ENCODE data around the gene CLDN15. TPM values are rescaled to one million over a fixed set of nuclear protein-coding genes. Genes with fewer than 3 reads are reported as not detected.

Gene CLDN15
- total RNA-seq, 2 experiments from 2014 or later: 12.6 to 15.2 TPM

- TF ChIP-seq CTCF (IDR thresholded peaks at IDR 0.05): no peak
- DNase-seq: peak; percentile 96 to 100 (median 98)
- H3K9me3 Mint-ChIP-seq: no peaks in the 10 kb centered on the region
- peaks cover 38% of the 10 kb centered on the region for H3K4me1 Mint-ChIP-seq (ENCODE audit: low read depth)
- Histone ChIP-seq H3K4me1 (ENCODE audit: insufficient read depth, low read length) (peaks cover 23% of the 10 kb centered on the region), H3K4me3 (ENCODE audit: low read length) (peak overlapping the region; percentile 95), H3K27ac (ENCODE audit: low read depth in 1 of 2, low read length in 2 of 2) (peak overlapping the region; percentile 75 to 76), H3K27me3 (ENCODE audit: control insufficient read depth in 1 of 2, insufficient read depth in 2 of 2, low read length in 2 of 2) (no peaks in the 10 kb centered on the region), H3K9me3 (ENCODE audit: control insufficient read depth in 1 of 2, insufficient read depth in 1 of 2, low read length in 2 of 2) (no peaks in the 10 kb centered on the region), H3K36me3 (ENCODE audit: insufficient read depth, low read length) (peaks cover 10% of the 10 kb centered on the region)
- ChIA-PET CTCF (interaction anchor here (1.2 to 4.1 kb wide), 3 partner anchors 8 to 108 kb away, joined by 5 to 16 read pairs (median 5); no protein-coding TSS in a partner anchor), POLR2A (interaction anchor here (0.6 to 5.9 kb wide), 10 partner anchors 8 to 1111 kb away, joined by 3 to 30 read pairs (median 4); partner anchors contain the start of genes PLOD3, SRRT, TRIM56 and UFSP1)
- H3K27me3 Mint-ChIP-seq: peaks cover 5% of the 10 kb centered on the region
- H3K27ac Mint-ChIP-seq: peak overlapping the region; percentile 88
- ATAC-seq (ENCODE audit: poor library complexity): peak; percentile 97
- intact Hi-C loops (cut with DNase I, micrococcal nuclease): loop anchor here (1.0 to 10.0 kb wide), 5 partner anchors 8 to 817 kb away; partner anchors contain the start of genes IFT22 (in 1 of the 2), PPP1R35 (in 1 of the 2), VGF (in 1 of the 2) and ZNHIT1 (in 1 of the 2)
- peaks cover 22% of the 10 kb centered on the region for H3K36me3 Mint-ChIP-seq (ENCODE audit: low read depth)
- H3K4me3 Mint-ChIP-seq: peak overlapping the region; percentile 98
These were observed 14.5 kb upstream of the CLDN15 start for GRCh38 chr7:101251871-101252659.

GRCh38 chr7:101250324-101250723, 12.7 kb upstream of the CLDN15 start:
- ChIA-PET CTCF (no interaction called here), POLR2A (interaction anchor here (5.9 kb wide), 1 partner anchor 33 kb away, joined by 30 read pairs; the partner anchor contains the start of genes PLOD3 and ZNHIT1)
- intact Hi-C loops (cut with DNase I, micrococcal nuclease): loop anchor here in 1 of 2 experiments (5.0 to 10.0 kb wide), 2 partner anchors 83 to 816 kb away; partner anchors contain the start of genes PPP1R35 and VGF

GRCh38 chr7:101248276-101248675, 10.7 kb upstream of the CLDN15 start:
- Histone ChIP-seq H3K4me3 (ENCODE audit: low read length) (no peak overlapping the region), H3K27me3 (ENCODE audit: control insufficient read depth in 1 of 2, insufficient read depth in 2 of 2, low read length in 2 of 2) (no peaks in the 10 kb centered on the region), H3K27ac (ENCODE audit: low read depth in 1 of 2, low read length in 2 of 2) (no peak overlapping the region), H3K36me3 (ENCODE audit: insufficient read depth, low read length) (peaks cover 16% of the 10 kb centered on the region), H3K4me1 (ENCODE audit: insufficient read depth, low read length) (peaks cover 45% of the 10 kb centered on the region), H3K9me3 (ENCODE audit: control insufficient read depth in 1 of 2, insufficient read depth in 1 of 2, low read length in 2 of 2) (no peaks in the 10 kb centered on the region)
- intact Hi-C loops (cut with DNase I, micrococcal nuclease): loop anchor here in 1 of 2 experiments (5.0 kb wide), 2 partner anchors 411 to 1219 kb away; no protein-coding TSS in a partner anchor
- H3K36me3 Mint-ChIP-seq (ENCODE audit: low read depth): peaks cover 44% of the 10 kb centered on the region
- ChIA-PET CTCF (interaction anchor here (0.5 to 1.2 kb wide), 2 partner anchors 104 to 600 kb away, joined by 3 to 5 read pairs; no protein-coding TSS in a partner anchor), POLR2A (no interaction called here)
- peak overlapping the region; percentile 63 for H3K4me3 Mint-ChIP-seq
- ATAC-seq (ENCODE audit: poor library complexity) (no peak), DNase-seq (no peak)
- peaks cover 63% of the 10 kb centered on the region for H3K4me1 Mint-ChIP-seq (ENCODE audit: low read depth)
- H3K27me3 Mint-ChIP-seq: no peaks in the 10 kb centered on the region
- no peaks in the 10 kb centered on the region for H3K9me3 Mint-ChIP-seq
- no peak overlapping the region for H3K27ac Mint-ChIP-seq
- TF ChIP-seq CTCF (IDR thresholded peaks at IDR 0.05): no peak

More at GRCh38 chr7:101250324-101250723, 12.7 kb upstream of the CLDN15 start:
- Histone ChIP-seq H3K9me3 (ENCODE audit: control insufficient read depth in 1 of 2, insufficient read depth in 1 of 2, low read length in 2 of 2) (no peaks in the 10 kb centered on the region), H3K36me3 (ENCODE audit: insufficient read depth, low read length) (peaks cover 16% of the 10 kb centered on the region), H3K27me3 (ENCODE audit: control insufficient read depth in 1 of 2, insufficient read depth in 2 of 2, low read length in 2 of 2) (no peaks in the 10 kb centered on the region), H3K4me3 (ENCODE audit: low read length) (no peak overlapping the region), H3K27ac (ENCODE audit: low read depth in 1 of 2, low read length in 2 of 2) (no peak overlapping the region), H3K4me1 (ENCODE audit: insufficient read depth, low read length) (peaks cover 29% of the 10 kb centered on the region)
- ATAC-seq (ENCODE audit: poor library complexity) (no peak), DNase-seq (no peak)
- H3K4me1 Mint-ChIP-seq (ENCODE audit: low read depth): peaks cover 44% of the 10 kb centered on the region
- H3K27me3 Mint-ChIP-seq: no peaks in the 10 kb centered on the region
- peaks cover 26% of the 10 kb centered on the region for H3K36me3 Mint-ChIP-seq (ENCODE audit: low read depth)
- no peaks in the 10 kb centered on the region for H3K9me3 Mint-ChIP-seq
- peak overlapping the region; percentile 55 for H3K27ac Mint-ChIP-seq
- TF ChIP-seq CTCF (IDR thresholded peaks at IDR 0.05): no peak
- H3K4me3 Mint-ChIP-seq: peak overlapping the region; percentile 74

Data from CD4-positive, alpha-beta T cell (primary cell).